ENCODE data around the gene HERC3.

GRCh38 chr4:88754796-88755195 lies 162.5 kb downstream of the HERC3 start:
- TF ChIP-seq CTCF (IDR thresholded peaks at IDR 0.05) (no peak), POLR2A (IDR thresholded peaks at IDR 0.05) (no peak)

All from testis (tissue), 2 donors.